ENCODE data around the gene SFT2D1. TPM values are rescaled to one million over a fixed set of nuclear protein-coding genes. Genes with fewer than 3 reads are reported as not detected.
A peak's percentile ranks its signal among the peaks of the same experiment; 100 is the strongest.

The SFT2D1 gene
- total RNA-seq, 1 experiment from 2014 or later, result 54.1 TPM

- no TSS peak for BruUV-seq (replicated peaks)
Measured at GRCh38 chr6:166382500-166382932, 40.2 kb upstream of the SFT2D1 start.

More at GRCh38 chr6:166382500-166382932, 40.2 kb upstream of the SFT2D1 start:
- TF ChIP-seq REST (IDR thresholded peaks at IDR 0.05; ENCODE audit: insufficient read depth in 1 of 2, low read depth in 2 of 2, low read length in 1 of 2), result no peak
- no peak for TF ChIP-seq SIN3A (IDR thresholded peaks at IDR 0.05; ENCODE audit: borderline replicate concordance, insufficient read depth, low read depth, low read length)
- no peak for TF ChIP-seq CTCF (IDR thresholded peaks at IDR 0.05)
- no peak for TF ChIP-seq TCF7L2 (IDR thresholded peaks at IDR 0.05; ENCODE audit: low read depth, low read length)
- TF ChIP-seq POLR2AphosphoS5 (IDR thresholded peaks at IDR 0.05; ENCODE audit: low read depth, low read length), result no peak
- in situ Hi-C loops (cut with HindIII; ENCODE audit: low pct_unique_long_range_greater_than_20kb, low sequenced_read_pairs), result no loop called here
- no peaks in the 10 kb centered on the region for H3K9me3 ChIP-seq (ENCODE audit: control insufficient read depth, insufficient read depth, low read depth, low read length)
- intact Hi-C loops (cut with micrococcal nuclease; ENCODE audit: unreplicated experiment), result loop anchor here (5.0 kb wide), 2 partner anchors 40 to 105 kb away; partner anchors contain the start of gene SFT2D1
- H3K27me3 ChIP-seq (ENCODE audit: control insufficient read depth, insufficient read depth, low read length), result no peaks in the 10 kb centered on the region; the same call in 1 of the 2 replicates
- ChIA-PET CTCF (no interaction called here), POLR2A (no interaction called here)
- H3K27ac ChIP-seq (ENCODE audit: low read length), result no peak overlapping the region
- no peak for DNase-seq (ENCODE audit: low read depth, low spot score)
- no peaks in the 10 kb centered on the region for H3K4me1 ChIP-seq (ENCODE audit: control insufficient read depth, insufficient read depth, low read length)
- peak; percentile 28 for ATAC-seq
- peak overlapping the region; percentile 65 to 93 for H3K4me3 ChIP-seq (ENCODE audit: low read depth in 2 of 2, low read length in 2 of 2)
- H3K36me3 ChIP-seq (ENCODE audit: control insufficient read depth, insufficient read depth, low read length), result no peaks in the 10 kb centered on the region

Measured in Panc1 (cell line).